ENCODE measurements around the gene RNF169.

The RNF169 gene

DNA sequence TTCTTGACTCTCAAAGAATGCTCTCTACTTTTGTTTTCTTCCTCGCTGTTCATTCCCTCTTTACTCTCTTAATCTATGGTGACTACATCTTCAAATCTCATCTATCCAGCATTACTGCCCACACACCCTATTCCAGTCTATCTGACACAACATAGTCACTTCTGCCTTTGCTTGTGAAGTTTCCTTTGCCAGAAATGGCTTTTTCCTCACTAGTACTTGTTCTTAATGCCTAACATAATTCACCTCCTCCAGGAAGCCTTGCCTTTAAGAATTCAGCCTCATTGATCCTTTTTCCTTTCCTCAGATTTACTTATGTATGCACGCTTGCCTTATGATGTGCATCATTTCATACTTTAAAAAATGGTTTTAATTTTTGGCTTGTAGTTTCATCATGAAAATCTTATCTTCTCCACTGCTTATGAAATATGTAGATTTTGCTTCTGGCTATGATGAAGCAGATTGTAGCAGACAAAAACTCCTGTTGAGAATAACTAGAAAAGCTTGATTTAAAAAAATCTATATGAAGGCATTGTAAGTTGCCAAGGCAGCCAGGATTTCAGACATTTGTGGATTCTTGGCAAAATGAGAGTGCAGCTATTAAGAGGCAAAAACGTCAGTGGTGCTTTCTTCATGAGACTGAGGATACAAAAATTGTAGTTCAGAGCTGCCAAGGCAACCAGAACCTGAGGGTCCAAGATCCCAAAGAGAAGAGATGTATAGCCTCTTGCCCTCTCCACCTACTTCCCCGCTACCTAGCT is 31.8 kb downstream of the RNF169 start:
- H2AK5ac ChIP-seq (ENCODE audit: low read depth, low read length): no peak overlapping the region
- no peak overlapping the region for H4K8ac ChIP-seq (ENCODE audit: low read depth, low read length)
- WGBS, 2 donors (ENCODE audit: extremely low coverage in 2 of 2, insufficient read length in 2 of 2, insufficient replicate concordance in 1 of 2): no CpG with 5 or more reads among the region's 4 CpGs
- no peak overlapping the region for H3K23ac ChIP-seq (ENCODE audit: low read depth, low read length, poor library complexity)
- no peak overlapping the region for H2BK12ac ChIP-seq (ENCODE audit: low read length)
- no peak overlapping the region for H2BK5ac ChIP-seq (ENCODE audit: low read length)
- H2BK15ac ChIP-seq (ENCODE audit: low read length): no peak overlapping the region
- H3K79me1 ChIP-seq (ENCODE audit: low read depth, low read length): no peaks in the 10 kb centered on the region
- no peak overlapping the region for H4K91ac ChIP-seq (ENCODE audit: low read depth, low read length, poor library complexity)
- no peak overlapping the region for H3K27ac ChIP-seq (replicated peaks; ENCODE audit: low read length)
- no peak for DNase-seq (ENCODE audit: low spot score)
- H3K4me3 ChIP-seq (ENCODE audit: low read length in 2 of 2): no peak overlapping the region
- no peak overlapping the region for H3K4ac ChIP-seq (ENCODE audit: low read length)
- no peak overlapping the region for H3K4me2 ChIP-seq (ENCODE audit: insufficient read depth, low read length, poor library complexity, severe bottlenecking)
- H3K18ac ChIP-seq (ENCODE audit: low read length): no peak overlapping the region
- H2AFZ ChIP-seq (ENCODE audit: low read length): no peak overlapping the region
- H3K9me3 ChIP-seq (replicated peaks in 1 of 2; ENCODE audit: control insufficient read depth in 2 of 2, insufficient read depth in 1 of 2, low read depth in 1 of 2, low read length in 2 of 2): no peaks in the 10 kb centered on the region
- peaks cover 0 to 4% of the 10 kb centered on the region in 2 donors for H3K36me3 ChIP-seq (replicated peaks in 1 of 2; ENCODE audit: control insufficient read depth in 2 of 2, insufficient read depth in 2 of 2, low read length in 2 of 2)
- no peak overlapping the region for H3K14ac ChIP-seq (ENCODE audit: low read length)
- H3K27me3 ChIP-seq (ENCODE audit: control insufficient read depth in 3 of 3, insufficient read depth in 3 of 3, low read depth in 1 of 3, low read length in 3 of 3): no peaks in the 10 kb centered on the region
- no peak overlapping the region for H3K9ac ChIP-seq (ENCODE audit: low read depth, low read length, poor library complexity)
- peaks cover 1 to 2% of the 10 kb centered on the region in 2 donors for H3K4me1 ChIP-seq (ENCODE audit: control insufficient read depth in 2 of 2, insufficient read depth in 1 of 2, low read depth in 1 of 2, low read length in 2 of 2)
- no peak overlapping the region for H2BK120ac ChIP-seq (ENCODE audit: low read depth, low read length)

DNA sequence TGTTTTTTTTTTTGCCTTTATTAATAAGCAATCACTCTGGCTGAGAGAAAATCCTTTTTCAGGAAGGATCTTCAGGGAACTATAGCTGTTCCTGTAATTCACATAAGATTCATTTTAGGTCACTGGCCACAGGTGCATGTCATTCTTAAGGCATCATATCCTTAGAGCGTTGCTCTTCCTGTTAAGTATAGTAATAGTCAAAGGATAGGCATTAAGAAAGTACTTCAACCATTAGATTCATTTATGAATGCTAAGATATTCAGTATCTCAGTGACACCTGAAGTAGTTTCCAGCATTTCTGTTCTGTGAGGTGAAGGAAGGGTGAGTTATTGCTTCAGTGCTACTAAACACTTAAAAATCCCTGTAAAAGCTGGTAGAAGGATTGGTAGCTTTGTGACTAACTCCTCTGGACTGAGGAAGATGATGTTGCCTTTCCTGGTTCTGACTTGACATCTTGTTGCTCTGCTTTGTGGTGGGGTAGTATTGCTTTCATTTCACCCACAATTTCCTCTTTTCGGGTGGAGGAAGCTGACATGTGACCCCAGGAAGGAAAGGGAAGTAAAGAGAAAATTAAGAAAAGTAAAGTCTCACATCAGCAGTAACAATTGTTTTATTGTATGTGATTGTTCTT is 34.7 kb downstream of the RNF169 start:
- no peak for DNase-seq (ENCODE audit: low spot score)
- Histone ChIP-seq H3K36me3 (replicated peaks in 1 of 2; ENCODE audit: control insufficient read depth in 2 of 2, insufficient read depth in 2 of 2, low read length in 2 of 2) (no peaks in the 10 kb centered on the region), H3K4me2 (ENCODE audit: insufficient read depth, low read length, poor library complexity, severe bottlenecking) (no peak overlapping the region), H3K18ac (ENCODE audit: low read length) (no peak overlapping the region), H3K27ac (replicated peaks; ENCODE audit: low read length) (no peak overlapping the region), H2BK15ac (ENCODE audit: low read length) (no peak overlapping the region), H3K14ac (ENCODE audit: low read length) (no peak overlapping the region), H2BK5ac (ENCODE audit: low read length) (no peak overlapping the region), H2BK120ac (ENCODE audit: low read depth, low read length) (no peak overlapping the region), H2BK12ac (ENCODE audit: low read length) (no peak overlapping the region), H3K27me3 (ENCODE audit: control insufficient read depth in 3 of 3, insufficient read depth in 3 of 3, low read depth in 1 of 3, low read length in 3 of 3) (no peaks in the 10 kb centered on the region), H3K9ac (ENCODE audit: low read depth, low read length, poor library complexity) (no peak overlapping the region), H3K4me3 (ENCODE audit: low read length in 2 of 2) (no peak overlapping the region), H3K4ac (ENCODE audit: low read length) (no peak overlapping the region), H3K9me3 (replicated peaks in 1 of 2; ENCODE audit: control insufficient read depth in 2 of 2, insufficient read depth in 1 of 2, low read depth in 1 of 2, low read length in 2 of 2) (no peaks in the 10 kb centered on the region), H2AFZ (ENCODE audit: low read length) (no peak overlapping the region), H3K79me1 (ENCODE audit: low read depth, low read length) (no peaks in the 10 kb centered on the region), H3K23ac (ENCODE audit: low read depth, low read length, poor library complexity) (no peak overlapping the region), H4K8ac (ENCODE audit: low read depth, low read length) (no peak overlapping the region), H4K91ac (ENCODE audit: low read depth, low read length, poor library complexity) (no peak overlapping the region), H2AK5ac (ENCODE audit: low read depth, low read length) (no peak overlapping the region), H3K4me1 (ENCODE audit: control insufficient read depth in 2 of 2, insufficient read depth in 1 of 2, low read depth in 1 of 2, low read length in 2 of 2) (peaks cover 1 to 2% of the 10 kb centered on the region in 2 donors)
- WGBS, 2 donors (ENCODE audit: extremely low coverage in 2 of 2, insufficient read length in 2 of 2, insufficient replicate concordance in 1 of 2): no CpG with 5 or more reads among the region's 2 CpGs

DNA sequence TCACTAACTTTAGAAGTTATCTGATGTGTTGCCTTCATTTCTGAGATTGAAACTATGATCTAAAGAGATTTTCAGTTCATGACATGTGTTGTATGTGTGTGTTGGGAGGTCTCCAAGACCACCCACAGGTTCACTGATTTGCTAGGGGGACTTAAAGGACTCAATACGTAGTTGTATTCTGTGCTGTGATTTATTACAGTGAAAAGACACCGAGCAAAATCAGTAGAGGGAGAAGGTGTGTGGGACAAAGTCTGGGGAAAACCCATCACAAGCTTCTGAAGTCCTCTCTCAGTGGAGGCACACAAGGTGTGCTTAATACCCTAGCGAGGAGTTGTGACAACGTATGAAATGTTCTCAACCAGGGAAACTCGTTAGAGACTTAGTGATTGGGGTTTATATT is 35.6 kb downstream of the RNF169 start:
- Histone ChIP-seq H2BK5ac (ENCODE audit: low read length) (no peak overlapping the region), H2BK120ac (ENCODE audit: low read depth, low read length) (no peak overlapping the region), H3K4me3 (ENCODE audit: low read length in 2 of 2) (no peak overlapping the region), H3K14ac (ENCODE audit: low read length) (no peak overlapping the region), H3K36me3 (replicated peaks in 1 of 2; ENCODE audit: control insufficient read depth in 2 of 2, insufficient read depth in 2 of 2, low read length in 2 of 2) (peaks cover 0 to 4% of the 10 kb centered on the region in 2 donors), H3K79me1 (ENCODE audit: low read depth, low read length) (no peaks in the 10 kb centered on the region), H2AFZ (ENCODE audit: low read length) (no peak overlapping the region), H2AK5ac (ENCODE audit: low read depth, low read length) (no peak overlapping the region), H3K18ac (ENCODE audit: low read length) (no peak overlapping the region), H3K23ac (ENCODE audit: low read depth, low read length, poor library complexity) (no peak overlapping the region), H3K27me3 (ENCODE audit: control insufficient read depth in 3 of 3, insufficient read depth in 3 of 3, low read depth in 1 of 3, low read length in 3 of 3) (no peaks in the 10 kb centered on the region), H3K9me3 (replicated peaks in 1 of 2; ENCODE audit: control insufficient read depth in 2 of 2, insufficient read depth in 1 of 2, low read depth in 1 of 2, low read length in 2 of 2) (no peaks in the 10 kb centered on the region), H3K27ac (replicated peaks; ENCODE audit: low read length) (no peak overlapping the region), H4K91ac (ENCODE audit: low read depth, low read length, poor library complexity) (no peak overlapping the region), H3K4me2 (ENCODE audit: insufficient read depth, low read length, poor library complexity, severe bottlenecking) (no peak overlapping the region), H2BK15ac (ENCODE audit: low read length) (no peak overlapping the region), H3K4me1 (ENCODE audit: control insufficient read depth in 2 of 2, insufficient read depth in 1 of 2, low read depth in 1 of 2, low read length in 2 of 2) (peaks cover 1 to 2% of the 10 kb centered on the region in 2 donors), H3K4ac (ENCODE audit: low read length) (no peak overlapping the region), H2BK12ac (ENCODE audit: low read length) (no peak overlapping the region), H4K8ac (ENCODE audit: low read depth, low read length) (no peak overlapping the region), H3K9ac (ENCODE audit: low read depth, low read length, poor library complexity) (no peak overlapping the region)
- no peak for DNase-seq (ENCODE audit: low spot score)
- no CpG with 5 or more reads among the region's 5 CpGs for WGBS, 2 donors (ENCODE audit: extremely low coverage in 2 of 2, insufficient read length in 2 of 2, insufficient replicate concordance in 1 of 2)

DNA sequence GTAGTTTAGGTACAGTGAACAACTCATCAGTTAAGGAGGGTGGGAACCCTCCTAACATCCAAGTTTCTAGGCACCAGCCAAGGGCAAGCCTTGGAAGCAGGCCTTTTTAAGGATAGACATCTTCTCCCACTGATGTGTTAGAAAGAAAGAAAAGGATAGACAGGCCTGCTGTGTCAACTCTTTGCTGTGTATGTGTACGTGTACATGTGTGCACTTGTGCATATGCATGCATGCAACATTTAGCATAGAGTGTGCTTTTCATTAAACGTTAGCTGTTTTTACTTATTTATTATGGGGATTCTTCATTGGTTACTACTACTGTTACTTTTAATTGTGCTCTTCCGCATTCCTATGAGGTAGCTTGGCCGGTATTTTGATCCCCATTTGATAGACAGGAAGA is 36.1 kb downstream of the RNF169 start:
- Histone ChIP-seq H2BK5ac (ENCODE audit: low read length) (no peak overlapping the region), H3K79me1 (ENCODE audit: low read depth, low read length) (no peaks in the 10 kb centered on the region), H2BK120ac (ENCODE audit: low read depth, low read length) (no peak overlapping the region), H2BK15ac (ENCODE audit: low read length) (no peak overlapping the region), H2AK5ac (ENCODE audit: low read depth, low read length) (no peak overlapping the region), H3K9me3 (replicated peaks in 1 of 2; ENCODE audit: control insufficient read depth in 2 of 2, insufficient read depth in 1 of 2, low read depth in 1 of 2, low read length in 2 of 2) (no peaks in the 10 kb centered on the region), H3K18ac (ENCODE audit: low read length) (no peak overlapping the region), H3K23ac (ENCODE audit: low read depth, low read length, poor library complexity) (no peak overlapping the region), H3K27me3 (ENCODE audit: control insufficient read depth in 3 of 3, insufficient read depth in 3 of 3, low read depth in 1 of 3, low read length in 3 of 3) (no peaks in the 10 kb centered on the region), H3K4ac (ENCODE audit: low read length) (no peak overlapping the region), H3K36me3 (replicated peaks in 1 of 2; ENCODE audit: control insufficient read depth in 2 of 2, insufficient read depth in 2 of 2, low read length in 2 of 2) (peaks cover 0 to 9% of the 10 kb centered on the region in 2 donors), H3K4me2 (ENCODE audit: insufficient read depth, low read length, poor library complexity, severe bottlenecking) (no peak overlapping the region), H2AFZ (ENCODE audit: low read length) (no peak overlapping the region), H3K4me3 (ENCODE audit: low read length in 2 of 2) (no peak overlapping the region), H3K9ac (ENCODE audit: low read depth, low read length, poor library complexity) (no peak overlapping the region), H3K4me1 (ENCODE audit: control insufficient read depth in 2 of 2, insufficient read depth in 1 of 2, low read depth in 1 of 2, low read length in 2 of 2) (peaks cover 1 to 2% of the 10 kb centered on the region in 2 donors), H3K27ac (replicated peaks; ENCODE audit: low read length) (no peak overlapping the region), H2BK12ac (ENCODE audit: low read length) (no peak overlapping the region), H4K8ac (ENCODE audit: low read depth, low read length) (no peak overlapping the region), H4K91ac (ENCODE audit: low read depth, low read length, poor library complexity) (no peak overlapping the region), H3K14ac (ENCODE audit: low read length) (no peak overlapping the region)
- no CpG with 5 or more reads among the region's 4 CpGs for WGBS, 2 donors (ENCODE audit: extremely low coverage in 2 of 2, insufficient read length in 2 of 2, insufficient replicate concordance in 1 of 2)
- no peak for DNase-seq (ENCODE audit: low spot score)

All from neuronal stem cell (in vitro differentiated cells).